GM19025 (cell line): ENCODE measurements around the gene BRMS1L.
A peak's percentile ranks its signal among the peaks of the same experiment; 100 is the strongest.
"Not testable (repeated sequence)": the region's sequence is repeated elsewhere in the genome, so short reads cannot be mapped to it uniquely, and the experiment has no call there.

ENCODE experiments used
- ATAC-seq: cut with Tn5 transposase; IDR thresholded peaks from one replicate; pipeline ENCODE4 v1.9.1; 2021; ENCODE audit warnings: mild to moderate bottlenecking, low read depth, moderate library complexity; ENCODE audit not compliant: unreplicated experiment

The BRMS1L gene

DNA sequence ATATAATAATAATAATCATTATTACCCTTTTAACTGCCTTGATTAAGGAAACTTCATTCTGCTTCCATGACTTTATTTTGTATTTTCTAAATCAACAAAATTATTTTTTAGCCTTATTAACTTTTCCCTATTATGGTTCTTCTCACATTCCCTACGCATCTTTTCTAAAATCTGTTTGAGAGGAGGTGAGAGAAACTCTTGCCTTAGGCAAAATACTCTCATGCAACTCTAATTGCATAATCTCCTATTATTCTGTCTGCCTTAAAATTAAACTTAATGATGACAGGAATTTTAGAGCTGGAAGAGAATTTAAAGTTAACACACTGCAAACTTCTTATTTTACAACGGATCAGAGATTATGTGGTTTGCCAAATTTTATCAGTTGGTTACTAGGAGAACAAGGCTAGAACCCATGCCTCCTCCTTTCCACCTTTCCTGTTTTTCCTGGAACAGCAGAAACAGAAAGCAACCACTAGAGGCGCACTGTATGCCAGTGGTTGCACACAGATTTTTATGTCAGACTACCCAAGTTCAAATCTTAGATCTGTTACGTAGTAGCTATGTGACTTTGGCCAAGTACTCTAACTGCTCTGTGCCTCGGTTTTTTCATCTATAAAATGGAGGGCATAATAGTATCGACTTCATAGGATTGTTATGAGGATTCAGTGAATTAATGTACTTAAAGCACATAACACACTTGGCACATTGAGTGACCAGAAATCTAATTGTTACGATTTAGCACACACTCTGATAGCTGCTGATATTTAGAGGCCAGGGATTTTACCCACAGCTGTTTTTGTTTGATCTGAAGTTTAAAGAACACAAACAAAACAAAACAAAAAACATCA is 4.3 kb upstream of the BRMS1L start:
- no peak for ATAC-seq

DNA sequence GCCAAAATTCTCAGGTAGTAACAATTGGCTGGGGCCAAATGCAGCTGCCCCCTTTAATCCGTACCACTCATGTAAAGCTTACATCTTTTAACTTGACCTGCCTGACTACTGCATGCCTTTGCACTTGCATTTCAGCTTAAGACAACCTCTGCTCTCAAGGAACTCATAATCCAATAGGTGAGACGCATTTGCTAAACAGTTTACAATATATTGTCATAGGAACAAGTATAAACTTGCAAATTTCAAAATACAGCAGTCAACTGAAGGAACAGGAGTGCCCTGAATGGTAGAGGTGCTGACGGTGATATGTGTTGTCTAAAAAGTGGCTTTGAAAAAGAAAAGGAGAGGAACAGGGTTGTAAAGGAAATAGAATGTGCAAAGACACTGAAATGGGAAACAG is 3.6 kb upstream of the BRMS1L start:
- ATAC-seq, result no peak

DNA sequence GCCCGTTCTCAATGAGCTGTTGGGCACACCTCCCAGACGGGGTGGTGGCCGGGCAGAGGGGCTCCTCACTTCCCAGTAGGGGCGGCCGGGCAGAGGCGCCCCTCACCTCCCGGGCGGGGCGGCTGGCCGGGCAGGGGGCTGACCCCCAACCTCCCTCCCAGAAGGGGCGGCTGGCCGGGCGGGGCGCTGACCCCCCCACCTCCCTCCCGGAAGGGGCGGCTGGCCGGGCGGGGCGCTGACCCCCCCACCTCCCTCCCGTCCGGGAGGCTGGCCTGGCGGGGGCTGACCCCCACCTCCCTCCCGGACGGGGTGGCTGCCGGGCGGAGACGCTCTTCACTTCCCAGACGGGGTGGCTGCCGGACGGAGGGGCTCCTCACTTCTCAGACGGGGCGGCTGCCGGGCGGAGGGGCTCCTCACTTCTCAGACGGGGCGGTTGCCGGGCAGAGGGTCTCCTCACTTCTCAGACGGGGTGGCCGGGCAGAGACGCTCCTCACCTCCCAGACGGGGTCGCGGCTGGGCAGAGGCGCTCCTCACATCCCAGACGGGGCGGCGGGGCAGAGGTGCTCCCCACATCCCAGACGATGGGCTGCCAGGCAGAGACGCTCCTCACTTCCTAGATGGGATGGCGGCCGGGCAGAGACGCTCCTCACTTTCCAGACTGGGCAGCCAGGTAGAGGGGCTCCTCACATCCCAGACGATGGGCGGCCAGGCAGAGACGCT is 1.5 kb upstream of the BRMS1L start:
- not testable (repeated sequence) for ATAC-seq

DNA sequence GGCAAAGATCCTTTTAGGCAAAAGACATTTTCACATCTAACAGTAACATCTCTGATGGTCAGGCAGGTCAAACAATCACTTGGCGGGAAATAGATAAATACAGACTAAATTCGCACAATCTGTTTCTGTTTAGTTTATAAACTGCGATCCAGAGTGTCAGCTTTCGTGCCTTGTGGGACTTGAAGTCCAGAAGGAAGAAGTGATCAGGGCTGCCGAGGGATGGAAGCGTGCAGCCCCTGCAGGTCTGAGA is 245 bp upstream of the BRMS1L start:
- no peak for ATAC-seq

DNA sequence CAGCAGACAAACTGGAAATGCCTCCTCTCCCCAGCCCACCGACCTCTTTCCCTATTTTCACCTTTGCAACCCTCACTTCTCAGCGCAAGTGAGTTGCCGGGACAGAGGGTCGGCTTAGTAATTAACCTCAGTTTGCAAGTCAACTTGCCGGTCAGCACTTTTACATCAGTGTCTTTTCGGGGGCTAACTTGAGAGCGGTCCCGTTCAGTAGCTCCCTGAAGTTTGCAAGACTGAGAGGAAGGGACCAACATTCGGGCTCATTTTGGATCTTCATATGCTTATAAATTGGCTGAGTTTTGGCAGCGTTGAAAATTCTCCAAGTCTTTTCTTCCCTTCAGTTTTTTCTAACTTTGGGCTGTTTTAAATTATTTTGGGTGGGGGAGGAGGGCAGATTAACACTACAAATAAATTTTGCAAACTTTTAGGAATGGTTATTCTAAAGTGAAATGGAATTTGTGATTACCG is 846 bp downstream of the BRMS1L start:
- no peak for ATAC-seq

DNA sequence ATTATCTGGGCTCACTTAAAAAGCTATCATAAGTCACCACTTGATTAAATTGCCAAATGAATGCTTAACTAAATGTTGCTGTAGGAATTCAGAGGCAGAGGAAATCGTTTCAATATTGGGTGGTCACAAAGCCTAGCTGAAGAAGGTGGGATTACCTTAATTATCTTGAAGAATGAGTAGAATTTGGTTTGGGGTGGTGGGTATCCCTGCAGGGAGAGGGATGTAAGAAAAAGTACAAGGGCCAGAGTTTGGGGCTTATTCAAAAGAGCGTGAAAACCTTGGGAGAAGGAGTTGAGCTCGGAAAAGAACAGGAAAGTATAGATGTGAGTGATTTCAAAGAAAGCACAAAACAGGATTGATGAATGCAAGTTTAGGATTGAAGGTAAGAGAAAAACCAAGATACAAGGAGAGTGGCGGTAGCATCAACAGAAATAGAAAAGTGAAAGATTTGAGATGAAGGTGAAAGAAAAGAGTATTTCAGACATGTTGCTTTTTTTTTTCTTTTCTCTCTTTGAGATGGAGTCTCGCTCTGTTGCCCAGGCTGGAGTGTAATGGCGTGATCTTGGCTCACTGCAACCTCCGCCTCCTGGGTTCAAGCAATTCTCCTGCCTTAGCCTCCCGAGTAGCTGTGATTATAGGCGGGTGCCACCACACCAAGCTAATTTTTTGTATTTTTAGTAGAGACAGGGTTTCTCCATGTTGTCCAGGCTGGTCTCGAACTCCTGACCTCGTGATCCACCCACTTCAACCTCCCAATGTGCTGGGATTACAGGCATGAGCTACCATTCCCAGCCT is 1.7 kb downstream of the BRMS1L start:
- ATAC-seq, result no peak

DNA sequence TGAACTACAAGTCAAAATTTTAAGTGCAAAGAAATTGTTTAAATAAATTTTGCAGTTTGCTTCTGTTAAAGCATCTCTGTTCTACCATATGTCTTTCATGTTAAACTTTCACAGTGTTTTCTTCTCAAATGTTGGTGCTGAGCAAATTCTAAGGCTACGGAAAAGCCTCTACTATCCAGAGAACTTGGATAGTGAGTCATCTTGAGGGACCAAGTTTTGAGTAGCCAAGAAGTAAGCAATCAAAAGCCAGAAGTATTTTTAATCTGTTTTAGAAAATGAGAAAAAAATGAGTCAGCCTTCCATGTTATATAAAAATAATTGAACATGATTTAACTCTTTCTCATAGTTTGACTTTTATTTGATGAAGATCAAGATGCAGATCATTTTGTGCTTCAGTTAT is 3.3 kb downstream of the BRMS1L start:
- no peak for ATAC-seq

DNA sequence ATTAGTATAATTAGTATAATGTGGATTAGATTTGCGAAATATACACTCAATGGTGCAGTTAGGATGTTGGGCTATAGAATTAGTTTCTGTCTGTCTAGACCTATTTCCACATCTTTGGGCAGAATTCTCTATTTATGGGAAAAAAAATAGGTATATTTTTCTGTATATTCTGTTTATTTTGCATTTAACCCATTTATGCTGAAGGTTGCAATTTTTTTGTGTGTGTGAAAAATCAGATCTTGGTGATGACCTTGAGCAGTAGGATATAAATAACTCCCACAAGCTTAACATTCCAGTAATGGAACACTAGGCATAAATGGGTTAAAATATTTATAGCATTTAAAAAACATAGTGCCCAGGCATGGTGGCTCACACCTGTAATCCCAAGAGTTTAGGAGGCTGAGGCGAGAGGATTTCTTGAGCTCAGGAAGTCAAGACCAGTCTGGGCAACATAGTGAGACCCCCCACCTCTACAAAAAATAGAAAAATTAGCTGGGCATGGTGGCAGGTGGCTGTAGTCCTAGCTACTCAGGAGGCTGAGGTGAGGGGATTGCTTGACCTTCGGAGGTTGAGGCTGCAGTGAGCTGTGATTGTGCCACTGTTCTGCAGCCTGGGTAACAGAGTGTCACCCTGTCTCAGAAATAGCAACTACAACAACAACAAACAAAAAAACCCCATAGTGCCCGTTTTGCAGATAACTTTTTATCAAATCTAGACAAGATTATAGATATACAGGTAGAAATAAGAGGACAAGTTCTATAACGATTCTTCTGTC is 9.3 kb downstream of the BRMS1L start:
- ATAC-seq, result no peak

DNA sequence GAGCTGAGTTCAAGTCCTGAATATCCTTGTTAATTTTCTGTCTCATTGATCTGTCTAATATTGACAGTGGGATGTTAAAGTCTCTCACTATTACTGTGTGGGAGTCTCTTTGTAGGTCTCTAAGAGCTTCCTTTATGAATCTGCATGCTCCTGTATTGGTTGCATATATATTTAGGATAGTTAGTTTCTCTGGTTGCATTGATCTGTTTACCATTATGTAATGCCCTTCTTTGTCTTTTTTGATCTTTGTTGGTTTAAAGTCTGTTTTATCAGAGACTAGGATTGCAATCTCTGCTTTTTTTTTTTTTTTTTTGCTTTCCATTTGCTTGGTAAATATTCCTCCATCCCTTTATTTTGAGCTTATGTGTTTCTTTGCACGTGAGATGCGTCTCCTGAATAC is 15.6 kb downstream of the BRMS1L start:
- ATAC-seq, result not testable (repeated sequence)

DNA sequence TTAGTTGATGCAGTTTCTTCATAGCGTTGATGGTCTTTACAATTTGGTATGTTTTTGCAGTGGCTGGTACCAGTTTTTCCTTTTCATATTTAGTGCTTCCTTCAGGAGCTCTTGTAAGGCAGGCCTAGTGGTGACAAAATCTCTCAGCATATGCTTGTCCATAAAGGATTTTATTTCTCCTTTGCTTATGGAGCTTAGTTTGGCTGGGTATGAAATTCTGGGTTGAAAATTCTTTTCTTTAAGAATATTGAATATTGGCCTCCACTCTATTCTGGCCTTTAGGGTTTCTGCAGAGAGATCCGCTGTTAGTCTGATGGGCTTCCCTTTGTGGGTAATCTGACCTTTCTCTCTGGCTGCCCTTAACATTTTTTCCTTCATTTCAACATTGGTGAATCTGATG is 16.1 kb downstream of the BRMS1L start:
- not testable (repeated sequence) for ATAC-seq

DNA sequence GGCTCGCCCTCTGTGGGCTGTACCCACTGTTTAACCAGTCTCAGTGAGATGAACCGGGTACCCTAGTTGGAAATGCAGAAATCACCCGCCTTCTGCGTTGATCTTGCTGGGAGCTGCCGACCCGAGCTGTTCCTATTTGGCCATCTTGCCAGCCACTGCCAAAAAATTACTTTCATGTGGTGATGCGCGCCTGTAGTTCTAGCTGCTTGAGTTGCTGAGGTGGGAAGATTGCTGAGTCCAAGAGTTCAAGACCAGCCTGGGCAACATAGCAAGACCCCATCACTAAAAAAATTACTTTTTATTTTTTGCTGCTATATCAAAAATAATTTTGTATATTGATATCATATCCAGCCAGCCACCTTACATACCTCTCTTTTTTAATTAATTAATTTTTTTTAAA is 18.4 kb downstream of the BRMS1L start:
- ATAC-seq, result no peak

DNA sequence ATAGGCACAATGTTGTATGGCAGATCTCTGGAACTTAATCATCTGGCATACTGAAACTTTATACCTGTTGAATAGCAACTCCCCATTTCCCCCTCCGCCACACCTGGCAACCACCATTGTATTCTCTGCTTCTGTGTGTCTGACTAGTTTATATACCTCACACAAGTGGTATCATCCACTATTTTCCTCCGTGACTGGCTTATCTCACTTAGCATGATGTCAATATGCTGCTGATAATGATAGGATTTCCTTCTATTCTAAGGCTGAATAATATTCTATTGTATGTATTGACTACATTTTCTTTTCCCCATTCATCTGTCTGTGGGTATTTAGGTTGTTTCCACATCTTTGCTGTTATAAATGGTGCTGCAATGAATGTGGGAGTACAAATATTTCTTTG is 21.5 kb downstream of the BRMS1L start:
- no peak for ATAC-seq

DNA sequence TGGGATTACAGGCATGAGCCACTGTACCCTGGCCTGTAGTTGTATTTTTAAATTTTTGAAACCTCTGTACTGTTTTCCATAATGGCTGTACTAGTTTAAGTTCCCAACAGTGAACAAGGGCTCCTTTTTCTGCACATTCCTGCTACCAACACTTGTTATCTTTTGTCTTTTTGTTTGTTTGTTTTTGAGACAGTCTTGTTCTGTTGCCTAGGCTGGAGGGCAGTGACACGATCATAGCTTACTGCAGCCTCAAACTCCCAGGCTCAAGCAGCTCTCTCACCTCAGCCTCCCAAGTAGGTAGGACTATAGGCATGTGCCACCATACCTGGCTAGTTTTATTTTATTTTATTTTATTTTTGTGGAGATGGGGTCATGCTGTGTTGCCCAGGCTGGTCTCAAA is 23.0 kb downstream of the BRMS1L start:
- no peak for ATAC-seq

DNA sequence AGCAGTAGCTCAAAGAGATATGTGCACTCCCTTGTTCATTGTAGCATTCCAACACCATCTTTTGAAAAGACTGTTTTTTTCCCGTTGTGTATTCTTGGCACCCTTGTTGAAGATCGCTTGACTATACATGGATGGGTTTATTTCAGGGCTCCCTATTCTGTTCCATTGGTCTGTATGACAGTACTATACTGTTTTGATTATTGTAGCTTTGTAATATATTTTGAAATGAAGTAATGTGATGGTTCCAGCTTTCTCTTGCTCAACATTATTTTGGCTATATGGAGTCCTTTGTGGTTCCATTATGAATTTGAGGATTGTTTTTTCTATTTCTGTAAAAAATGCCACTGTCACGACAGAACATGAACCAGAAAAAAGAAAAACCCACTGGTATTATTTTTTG is 25.7 kb downstream of the BRMS1L start:
- ATAC-seq, result no peak

DNA sequence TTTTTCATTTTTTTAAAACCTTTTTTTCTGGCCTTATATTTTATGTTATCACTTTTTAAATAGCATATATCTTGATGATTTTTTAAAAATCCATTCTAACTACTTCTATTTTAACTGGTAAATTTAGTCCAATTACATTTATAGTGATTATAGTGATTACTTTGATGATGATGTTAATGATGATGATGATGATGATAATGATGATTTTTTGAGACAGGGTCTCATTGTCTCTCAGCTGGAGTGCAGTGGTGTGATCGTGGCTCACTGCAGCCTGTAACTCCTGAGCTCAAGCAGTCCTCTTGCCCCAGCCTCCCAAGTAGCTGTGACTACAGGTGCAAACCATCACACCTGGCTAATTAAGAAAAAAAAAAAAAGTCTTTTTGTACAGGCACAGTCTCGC is 27.1 kb downstream of the BRMS1L start:
- ATAC-seq, result no peak

DNA sequence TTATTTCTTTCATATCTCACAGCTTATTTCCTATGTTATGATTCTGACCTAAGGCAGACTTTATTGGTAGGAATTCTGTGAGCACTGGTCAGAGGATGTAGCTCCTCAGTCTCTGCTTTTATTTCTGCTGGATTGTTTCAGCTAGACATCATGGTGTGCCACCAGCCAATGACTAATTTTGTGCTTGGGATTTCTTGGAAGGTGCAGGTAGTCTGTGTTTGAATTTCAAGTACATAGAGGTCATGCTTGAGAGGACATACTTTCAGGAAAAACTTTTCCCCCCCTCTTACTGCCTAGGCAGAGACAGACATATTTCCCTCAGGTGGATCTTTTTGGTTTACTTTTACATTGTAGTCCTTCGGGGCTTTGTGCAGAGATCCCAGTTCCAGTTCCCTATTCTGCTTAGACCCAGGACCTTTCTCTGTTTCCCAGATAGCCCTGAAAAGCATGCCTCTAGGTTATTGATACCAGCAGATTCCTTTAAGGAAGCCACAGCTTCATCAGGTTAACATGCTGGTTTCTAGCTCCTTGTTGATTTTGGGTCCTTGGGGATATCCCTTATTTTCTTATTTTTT is 28.6 kb downstream of the BRMS1L start:
- ATAC-seq, result no peak

DNA sequence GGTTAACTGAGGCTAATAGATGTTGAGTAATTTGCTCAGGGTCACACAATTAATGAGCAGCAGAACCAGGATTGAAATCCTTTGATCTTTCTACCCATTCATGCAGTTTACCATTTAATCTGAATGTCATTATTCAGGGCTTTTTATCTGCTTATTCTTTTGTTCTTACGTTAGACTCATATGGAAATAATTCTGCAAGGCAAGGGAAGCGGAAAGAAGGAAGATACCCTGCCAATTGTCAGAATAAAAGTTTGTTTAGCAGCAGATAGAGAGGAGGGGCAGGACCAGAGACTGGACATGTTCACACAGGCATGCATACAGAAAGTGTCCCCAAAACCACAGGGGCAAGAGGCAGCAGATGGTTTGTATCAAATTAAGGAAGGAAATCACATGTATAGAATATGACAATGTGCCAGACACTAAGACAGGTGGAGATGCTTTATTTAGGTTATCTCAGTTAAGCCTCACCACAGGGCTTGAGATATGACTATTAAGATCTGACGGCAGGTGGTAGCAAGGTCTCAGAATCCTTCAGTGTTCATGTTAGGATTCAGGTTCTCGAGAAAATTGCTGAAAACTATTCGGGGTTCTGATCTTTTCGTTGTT is 29.8 kb downstream of the BRMS1L start:
- ATAC-seq, result peak; percentile 93

DNA sequence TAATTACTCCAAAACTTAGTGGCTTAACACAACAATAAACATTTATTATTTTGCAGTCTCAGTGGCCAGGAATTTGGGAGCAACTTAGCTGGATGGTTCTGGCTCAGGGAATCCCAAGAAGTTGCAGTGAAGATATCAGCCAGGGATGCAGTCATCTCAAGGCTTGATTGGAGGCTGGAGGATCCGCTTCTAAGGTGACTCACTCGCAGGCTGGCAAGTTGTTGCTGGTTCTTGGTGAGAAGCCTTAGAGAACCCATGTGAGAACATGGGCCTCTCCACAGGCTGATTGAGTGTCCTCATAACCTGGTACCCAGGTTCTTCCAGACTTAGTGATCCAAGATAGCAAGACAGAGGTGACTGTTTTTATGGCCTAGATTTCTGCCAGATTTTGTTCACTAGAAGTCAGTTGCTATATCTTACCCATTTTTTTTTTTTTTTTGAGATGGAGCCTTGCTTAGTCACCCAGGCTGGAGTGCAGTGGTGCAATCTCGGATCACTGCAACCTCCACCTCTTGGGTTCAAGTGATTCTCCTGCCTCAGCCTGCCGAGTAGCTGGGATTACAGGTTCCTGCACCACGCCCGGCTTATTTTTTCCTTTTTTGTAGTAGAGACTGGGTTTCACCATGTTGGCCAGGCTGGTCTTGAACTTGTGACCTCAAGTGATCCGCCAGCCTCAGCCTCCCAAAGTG is 32.5 kb downstream of the BRMS1L start:
- no peak for ATAC-seq

DNA sequence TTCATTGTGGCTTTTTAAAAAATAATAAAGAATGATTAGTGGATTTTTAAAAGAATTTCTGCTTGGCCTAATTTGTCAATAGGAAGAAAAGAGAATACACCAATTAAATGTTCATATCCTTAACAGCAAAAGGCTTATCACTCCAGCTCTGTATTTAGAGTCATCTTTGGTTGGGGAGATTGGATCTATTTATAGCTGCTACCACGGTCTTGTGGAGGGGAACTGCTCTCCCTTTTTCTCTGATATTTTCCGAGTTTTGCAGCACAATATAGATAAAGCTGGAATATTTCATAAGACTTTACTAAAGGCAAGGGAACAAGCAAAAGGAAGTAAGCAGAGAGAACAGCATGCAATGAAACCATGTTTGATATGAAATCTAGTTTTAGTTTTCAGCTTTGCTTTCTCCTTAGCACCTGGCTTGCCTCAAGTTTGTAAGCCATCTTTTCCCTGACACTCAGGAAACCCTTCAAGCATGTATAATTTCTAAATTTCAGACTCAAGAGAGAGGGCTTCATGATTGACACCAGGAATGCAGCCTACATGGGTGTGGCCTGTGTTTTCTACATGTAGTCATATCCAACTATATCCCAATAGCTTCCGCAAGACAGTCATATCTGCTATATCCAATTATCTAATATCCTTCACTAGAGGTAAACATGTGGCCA is 35.2 kb downstream of the BRMS1L start:
- ATAC-seq, result no peak
